Ovary (tissue), 3 donors: ENCODE results near the gene LMF1.

Experiments used
- EP300 ChIP-seq: sonication (generic); formaldehyde crosslinking; IDR thresholded peaks from one replicate; pipeline ENCODE4 v1.6.1; 2017; ENCODE audit warnings: antibody characterized with exemption
- POLR2A ChIP-seq: fragments of 450-650 bp; IDR thresholded peaks from one replicate; pipeline ENCODE4 v1.6.1; 2017; ENCODE audit warnings: antibody characterized with exemption, mild to moderate bottlenecking, moderate library complexity
- TF ChIP-seq, protein P1 (sequence below), 3 donors: fragments of 450-650 bp in 2 of 3; fragments of 200-600 bp in 1 of 3; IDR thresholded peaks; one replicate each; pipeline versions ENCODE4 v1.5.1 to v1.8.0; 2016 to 2022; ENCODE audit warnings: antibody characterized with exemption in 3 of 3, mild to moderate bottlenecking in 1 of 3
- donor health status: DM: no; HTN: no; CAD: no.

DNA sequence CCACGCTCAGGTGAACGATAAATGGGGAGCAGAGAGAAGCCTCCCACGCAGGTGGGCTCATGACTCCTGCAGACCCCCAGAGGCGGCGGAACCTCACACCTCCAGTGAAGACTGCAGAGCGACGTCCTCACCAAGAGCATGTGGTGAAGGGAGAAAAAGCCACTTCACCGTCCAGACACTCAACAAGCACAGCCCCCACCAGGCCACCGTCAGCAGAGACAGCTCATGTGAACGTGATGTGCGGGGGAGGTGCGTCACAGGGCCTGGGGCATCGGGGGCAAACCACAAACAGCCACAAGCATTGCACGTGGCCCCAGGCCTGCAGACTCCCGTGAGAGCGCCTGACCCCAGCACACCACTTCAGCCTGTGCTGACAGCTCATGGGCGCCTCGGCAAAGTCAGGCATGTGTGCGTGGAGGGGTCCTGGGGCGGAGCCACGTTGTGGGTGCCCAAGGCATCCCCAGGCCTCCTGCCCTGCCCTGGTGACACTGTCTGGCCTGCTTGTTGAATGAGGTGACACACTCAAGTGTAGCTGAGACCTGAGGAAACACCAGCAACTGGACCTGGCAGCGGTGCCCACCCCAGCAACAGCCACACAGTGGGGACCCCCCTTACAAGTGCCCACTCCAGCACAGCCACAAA lies 19.0 kb downstream of the LMF1 start:
- TF ChIP-seq, protein P1, sequence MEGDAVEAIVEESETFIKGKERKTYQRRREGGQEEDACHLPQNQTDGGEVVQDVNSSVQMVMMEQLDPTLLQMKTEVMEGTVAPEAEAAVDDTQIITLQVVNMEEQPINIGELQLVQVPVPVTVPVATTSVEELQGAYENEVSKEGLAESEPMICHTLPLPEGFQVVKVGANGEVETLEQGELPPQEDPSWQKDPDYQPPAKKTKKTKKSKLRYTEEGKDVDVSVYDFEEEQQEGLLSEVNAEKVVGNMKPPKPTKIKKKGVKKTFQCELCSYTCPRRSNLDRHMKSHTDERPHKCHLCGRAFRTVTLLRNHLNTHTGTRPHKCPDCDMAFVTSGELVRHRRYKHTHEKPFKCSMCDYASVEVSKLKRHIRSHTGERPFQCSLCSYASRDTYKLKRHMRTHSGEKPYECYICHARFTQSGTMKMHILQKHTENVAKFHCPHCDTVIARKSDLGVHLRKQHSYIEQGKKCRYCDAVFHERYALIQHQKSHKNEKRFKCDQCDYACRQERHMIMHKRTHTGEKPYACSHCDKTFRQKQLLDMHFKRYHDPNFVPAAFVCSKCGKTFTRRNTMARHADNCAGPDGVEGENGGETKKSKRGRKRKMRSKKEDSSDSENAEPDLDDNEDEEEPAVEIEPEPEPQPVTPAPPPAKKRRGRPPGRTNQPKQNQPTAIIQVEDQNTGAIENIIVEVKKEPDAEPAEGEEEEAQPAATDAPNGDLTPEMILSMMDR (IDR thresholded peaks at IDR 0.05), result no peak
- TF ChIP-seq POLR2A (no peak), EP300 (no peak)
